HL-60 (cell line): ENCODE measurements around the gene DERL3.
A peak's percentile ranks its signal among the peaks of the same experiment; 100 is the strongest.

ENCODE experiments used
- CTCF ChIP-seq: IDR thresholded peaks from one replicate; pipeline ENCODE4 v1.5.1; 2011; ENCODE audit warnings: low read length, control low read depth, inconsistent platforms; ENCODE audit not compliant: insufficient read depth
- POLR2AphosphoS5 ChIP-seq: IDR thresholded peaks from 2 replicates; pipeline ENCODE4 v1.6.1; 2012; ENCODE audit warnings: low read depth
- REST ChIP-seq: IDR thresholded peaks from 2 replicates; pipeline ENCODE4 v1.6.1; 2012; ENCODE audit warnings: low read depth; ENCODE audit not compliant: insufficient replicate concordance
- SPI1 ChIP-seq: IDR thresholded peaks from 2 replicates; pipeline ENCODE4 v1.6.1; 2012; ENCODE audit warnings: low read depth, mild to moderate bottlenecking, borderline replicate concordance

DNA sequence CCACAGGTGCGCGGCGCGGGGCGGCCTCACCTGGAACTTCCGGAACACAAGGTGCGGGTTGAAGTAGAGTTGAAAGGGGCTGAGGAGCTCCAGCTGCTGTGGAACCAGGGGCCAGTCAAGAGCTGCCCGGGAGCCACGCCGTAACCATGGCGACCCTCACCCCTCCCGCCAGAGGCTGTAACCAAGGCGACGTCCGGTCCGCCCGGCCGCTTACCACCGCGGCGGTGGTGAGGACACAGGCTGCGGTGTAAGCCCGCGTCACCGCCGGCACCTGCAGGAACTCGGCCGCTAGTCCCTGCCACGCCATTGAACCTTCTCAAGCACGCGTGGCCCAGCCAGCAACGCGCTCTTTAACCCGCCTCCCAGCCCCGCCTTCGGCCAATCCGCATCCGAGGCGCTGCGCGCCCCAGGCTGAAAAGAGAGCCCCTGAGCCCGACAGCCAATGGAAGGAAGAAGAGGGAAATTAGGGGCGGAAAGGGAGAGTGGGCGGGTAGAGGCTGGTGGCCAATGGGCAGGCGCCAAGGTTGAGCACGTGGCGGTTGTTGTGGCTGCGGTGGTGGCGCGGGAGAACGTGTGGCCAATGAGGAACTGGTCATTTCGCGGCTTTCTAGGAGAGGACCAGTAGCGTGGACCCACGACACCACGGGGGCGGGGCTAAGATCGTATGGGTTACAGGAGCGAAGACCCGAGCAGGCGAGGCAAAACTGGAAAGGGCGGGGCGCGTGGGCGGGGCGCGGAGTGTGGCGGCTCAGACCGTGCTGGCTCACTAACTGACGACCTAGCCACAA is at the start of gene DERL3:
- TF ChIP-seq CTCF (no peak), POLR2AphosphoS5 (peak; percentile 73), REST (no peak), SPI1 (peak; percentile 56; the same call in 1 of the 2 replicates)
